AG04450 (cell line): Measurements from ENCODE around the gene CORO2B. TPM values are rescaled to one million over a fixed set of nuclear protein-coding genes. Genes with fewer than 3 reads are reported as not detected.

Experiments used
- CTCF ChIA-PET: fragments of 300-600, 350-600 bp; formaldehyde crosslinking; extraction: SDS; loops from one replicate; lab custom pipeline; 2022; ENCODE audit warnings: antibody characterized with exemption, inconsistent platforms; lab: Charles Lee
- POLR2A ChIA-PET: fragments of 350-600 bp; formaldehyde crosslinking; extraction: SDS; loops from one replicate; lab custom pipeline; 2021; ENCODE audit warnings: antibody characterized with exemption, inconsistent platforms; lab: Yijun Ruan, JAX
- DNase-seq: peaks from one replicate; pipeline ENCODE4 v3.0.0-alpha.2; 2011; ENCODE audit warnings: low read depth, low spot score
- H3K27ac ChIP-seq: one replicate; pipeline ENCODE4 v1.5.1; 2012; ENCODE audit warnings: low read depth, low read length, control low read depth
- H3K27me3 ChIP-seq: one replicate; pipeline ENCODE4 v1.6.0; 2012; ENCODE audit warnings: low read length; ENCODE audit not compliant: control insufficient read depth, insufficient read depth
- H3K4me3 ChIP-seq: 2 replicates; pipeline ENCODE4 v1.5.1; 2011; ENCODE audit warnings: mild to moderate bottlenecking, low read depth, low read length, control low read depth
- H3K9me3 ChIP-seq: 2 replicates; pipeline ENCODE4 v1.5.1; 2012; ENCODE audit warnings: low read length; ENCODE audit not compliant: control insufficient read depth, insufficient read depth
- CTCF ChIP-seq: IDR thresholded peaks from 2 replicates; pipeline ENCODE4 v1.5.1; 2011; ENCODE audit warnings: low read depth, low read length, control low read depth, inconsistent platforms
- polyA plus RNA-seq: library from polyadenylated mRNA; depleted of rRNA; stranded (reverse); fragments of >200 nt; gene quantifications from 2 replicates; pipeline ENCODE4 v1.2.3, GENCODE V29; 2011

CORO2B gene
- polyA plus RNA-seq, 1 experiment = 16.1 TPM

GRCh38 chr15:68595761-68596160, 17.0 kb downstream of the CORO2B start:
- no peak for DNase-seq
- POLR2A ChIA-PET = no interaction called here
- Histone ChIP-seq H3K27me3 (no peaks in the 10 kb centered on the region), H3K27ac (no peak overlapping the region), H3K9me3 (no peaks in the 10 kb centered on the region), H3K4me3 (no peak overlapping the region)
- TF ChIP-seq CTCF = no peak
- CTCF ChIA-PET = no interaction called here

- CTCF ChIA-PET = no interaction called here
- H3K4me3 ChIP-seq = no peak overlapping the region
- no peak for TF ChIP-seq CTCF
- no peaks in the 10 kb centered on the region for H3K27me3 ChIP-seq
- no peaks in the 10 kb centered on the region for H3K9me3 ChIP-seq
- POLR2A ChIA-PET = no interaction called here
- DNase-seq = no peak
- H3K27ac ChIP-seq = no peak overlapping the region
Measured at GRCh38 chr15:68596691-68597090, 17.9 kb downstream of the CORO2B start.

GRCh38 chr15:68597581-68597980, 18.8 kb downstream of the CORO2B start:
- ChIA-PET CTCF (interaction anchor here (0.6 to 2.0 kb wide), 4 partner anchors 38 to 215 kb away, joined by 3 to 6 read pairs (median 4); no protein-coding TSS in a partner anchor), POLR2A (no interaction called here)
- no peak for TF ChIP-seq CTCF
- no peak for DNase-seq
- Histone ChIP-seq H3K27me3 (no peaks in the 10 kb centered on the region), H3K27ac (no peak overlapping the region), H3K9me3 (no peaks in the 10 kb centered on the region), H3K4me3 (no peak overlapping the region)

- Histone ChIP-seq H3K27me3 (no peaks in the 10 kb centered on the region), H3K4me3 (no peak overlapping the region), H3K9me3 (no peaks in the 10 kb centered on the region), H3K27ac (no peak overlapping the region)
- TF ChIP-seq CTCF = no peak
- ChIA-PET POLR2A (no interaction called here), CTCF (interaction anchor here (0.6 to 2.0 kb wide), 5 partner anchors 39 to 216 kb away, joined by 3 to 6 read pairs (median 3); no protein-coding TSS in a partner anchor)
- DNase-seq = no peak
Measured at GRCh38 chr15:68598171-68599152, 19.7 kb downstream of the CORO2B start.

- Histone ChIP-seq H3K9me3 (no peaks in the 10 kb centered on the region), H3K27ac (no peak overlapping the region), H3K4me3 (no peak overlapping the region), H3K27me3 (no peaks in the 10 kb centered on the region)
- no peak for DNase-seq
- TF ChIP-seq CTCF = no peak
- CTCF ChIA-PET = interaction anchor here (1.0 to 2.0 kb wide), 2 partner anchors 39 to 75 kb away, joined by 3 to 6 read pairs; no protein-coding TSS in a partner anchor
- POLR2A ChIA-PET = no interaction called here
Measured at GRCh38 chr15:68599153-68599545, 20.4 kb downstream of the CORO2B start.
